ENCODE data around the gene PRUNE2.
"Not testable (repeated sequence)": the region's sequence is repeated elsewhere in the genome, so short reads cannot be mapped to it uniquely, and the experiment has no call there.

The PRUNE2 gene

DNA sequence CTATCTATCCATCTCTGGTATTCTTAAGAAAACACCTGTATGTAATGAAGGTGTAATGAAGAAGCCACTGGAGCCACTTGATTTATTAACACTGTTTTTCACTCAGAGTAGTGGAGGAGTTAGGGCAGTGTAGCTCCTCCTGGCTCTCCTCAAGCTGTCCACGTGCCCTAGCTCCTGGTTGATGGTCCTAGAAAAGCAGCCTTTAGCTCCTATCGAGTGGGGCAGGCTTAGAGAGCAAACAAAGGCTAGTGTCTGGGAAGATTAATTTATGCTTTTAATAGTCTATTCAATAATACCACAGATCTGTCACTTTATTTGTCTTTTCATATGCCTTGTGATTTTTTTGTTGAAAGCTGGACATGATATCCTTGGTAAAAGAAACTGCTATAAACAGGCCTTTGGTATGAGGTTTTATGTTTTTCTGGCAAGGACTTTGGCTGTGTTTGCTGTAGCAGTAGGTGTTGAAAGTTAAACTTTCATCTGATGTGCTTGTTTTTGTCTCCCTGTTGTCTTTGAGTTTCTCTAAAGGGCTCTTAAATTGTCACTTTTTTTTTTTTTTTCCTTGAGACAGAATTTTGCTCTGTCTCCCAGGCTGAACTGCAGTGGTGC lies 305.8 kb downstream of the PRUNE2 start:
- no peak for DNase-seq (ENCODE audit: low read depth)

- DNase-seq (ENCODE audit: low read depth), result no peak
Measured at GRCh38 chr9:76598981-76599380, 306.9 kb downstream of the PRUNE2 start.

GRCh38 chr9:76595645-76596044 lies 310.3 kb downstream of the PRUNE2 start:
- no peak for DNase-seq (ENCODE audit: low read depth)

DNA sequence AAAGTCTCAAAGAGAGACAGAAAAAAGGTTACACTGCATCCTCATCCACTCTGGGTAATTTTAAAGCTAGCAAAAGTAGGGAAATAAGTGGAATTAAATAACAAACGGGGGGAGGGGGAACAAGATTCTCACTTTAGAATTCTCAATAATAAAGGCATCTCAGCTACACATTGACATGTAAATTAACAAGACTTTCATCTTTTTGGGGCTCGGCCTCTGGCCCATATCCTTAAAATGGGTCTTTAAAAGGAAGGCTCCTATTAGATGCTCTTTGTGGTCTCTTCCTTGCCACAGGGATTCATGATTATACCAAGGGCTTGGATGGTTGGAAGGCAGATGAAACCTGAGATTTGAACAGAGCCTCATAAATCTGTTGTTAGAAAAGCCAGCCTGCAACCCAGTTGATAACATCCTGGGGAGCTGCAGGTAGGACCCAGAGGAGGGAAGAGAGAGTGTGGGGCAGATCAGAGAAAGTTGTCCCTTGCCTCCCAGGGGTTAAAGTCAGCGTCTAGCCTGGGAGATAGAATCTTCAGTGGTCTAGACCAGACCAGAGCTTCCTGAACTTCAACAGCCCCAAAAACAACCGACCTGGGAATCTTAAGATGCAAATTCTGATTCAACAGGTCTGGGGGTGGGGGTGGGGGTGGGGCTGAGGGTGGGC lies 311.0 kb downstream of the PRUNE2 start:
- no peak for DNase-seq (ENCODE audit: low read depth)

DNA sequence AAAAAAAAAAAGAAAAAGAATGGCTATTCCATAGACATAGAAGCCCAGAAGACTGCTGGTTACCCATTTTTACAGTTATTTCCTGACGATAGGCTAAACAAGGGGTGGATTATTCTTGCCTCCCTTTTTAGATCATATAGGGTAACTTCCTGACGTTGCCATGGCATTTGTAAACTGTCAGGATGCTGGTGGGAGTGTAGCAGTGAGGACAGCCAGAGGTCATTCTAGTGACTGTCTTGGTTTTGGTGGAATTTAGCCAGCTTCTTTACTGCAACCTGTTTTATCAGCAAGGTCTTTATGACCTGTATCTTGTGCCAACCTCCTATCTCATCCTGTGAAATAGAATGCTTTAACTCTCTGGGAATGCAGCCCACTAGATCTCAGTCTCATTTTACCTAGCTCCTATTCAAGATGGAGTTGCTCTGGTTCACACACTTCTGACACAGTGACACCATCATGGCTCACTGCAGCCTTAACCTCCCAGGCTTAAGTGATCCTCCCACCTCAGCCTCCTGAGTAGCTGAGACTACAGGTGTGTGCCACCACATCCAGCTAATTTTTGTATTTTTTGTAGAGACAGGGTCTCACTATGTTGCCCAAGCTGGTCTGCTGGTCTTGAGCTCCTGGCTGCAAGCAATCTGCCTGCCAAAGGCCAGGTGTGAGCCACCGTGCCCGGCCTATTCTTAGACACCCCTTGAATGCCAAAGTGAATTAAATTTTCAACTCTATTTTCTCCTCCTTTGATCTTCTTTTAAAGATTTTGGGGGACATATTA lies 311.8 kb downstream of the PRUNE2 start:
- DNase-seq (ENCODE audit: low read depth), result not testable (repeated sequence)

DNA sequence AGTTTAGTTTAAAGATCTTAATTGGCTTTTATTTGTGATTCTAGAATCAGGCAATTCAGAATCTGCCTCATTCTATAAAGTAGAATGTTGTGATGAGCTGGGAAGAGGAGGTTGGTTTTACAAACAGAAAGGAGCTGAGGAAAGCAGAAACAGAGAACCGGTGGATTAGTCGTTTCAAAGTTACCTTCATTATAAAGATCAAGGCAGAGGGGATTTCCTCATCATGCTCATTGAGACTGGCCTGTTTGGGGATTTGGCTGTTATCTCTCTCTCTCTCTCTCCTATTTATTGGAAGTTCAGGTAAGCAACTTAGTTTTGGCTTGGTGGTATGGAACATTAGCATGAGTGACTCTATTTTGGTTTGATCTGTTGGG lies 313.0 kb downstream of the PRUNE2 start:
- DNase-seq (ENCODE audit: low read depth), result no peak

DNA sequence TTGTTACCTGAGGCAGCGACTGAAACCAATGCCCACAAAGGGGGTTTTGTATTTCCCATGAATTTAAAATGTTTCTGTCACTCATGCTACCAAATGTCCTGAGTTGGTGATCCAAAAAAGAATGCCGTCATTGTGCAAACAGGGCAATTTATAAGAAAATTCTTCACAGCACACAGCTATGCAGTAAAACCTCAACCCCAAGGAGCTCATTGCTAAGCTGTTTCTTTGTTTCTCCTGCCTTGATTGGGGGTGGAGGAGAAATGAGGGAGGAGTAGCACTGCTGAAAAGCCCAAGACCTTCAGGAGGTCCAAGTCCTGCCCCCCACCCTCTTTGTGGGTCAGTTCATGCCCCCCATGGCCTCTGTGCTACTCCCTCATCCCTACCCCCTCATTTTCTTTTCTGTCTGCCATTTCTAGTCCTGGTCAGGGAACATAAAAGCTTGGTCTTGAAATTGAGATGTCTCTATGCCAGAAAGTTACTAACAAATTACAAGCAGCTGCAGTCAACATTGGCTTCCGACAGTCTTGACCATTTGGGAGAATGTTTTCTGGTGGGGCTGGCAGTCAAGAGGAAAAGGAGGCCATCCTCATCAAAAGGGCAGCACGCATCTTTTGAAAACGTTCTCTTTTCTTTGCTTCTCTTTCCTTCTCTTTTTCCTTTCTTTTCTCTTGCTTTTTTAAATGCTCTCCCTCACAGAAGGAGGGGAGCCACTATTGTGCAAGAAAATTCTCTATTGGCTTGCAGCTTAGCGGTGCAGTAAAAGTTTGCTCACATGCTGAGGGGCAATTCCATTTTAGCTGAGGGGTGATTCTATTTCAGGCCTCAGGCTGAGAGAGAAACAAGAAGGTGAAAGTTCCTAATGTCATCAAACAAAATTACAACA lies 313.6 kb downstream of the PRUNE2 start:
- DNase-seq (ENCODE audit: low read depth), result no peak

DNA sequence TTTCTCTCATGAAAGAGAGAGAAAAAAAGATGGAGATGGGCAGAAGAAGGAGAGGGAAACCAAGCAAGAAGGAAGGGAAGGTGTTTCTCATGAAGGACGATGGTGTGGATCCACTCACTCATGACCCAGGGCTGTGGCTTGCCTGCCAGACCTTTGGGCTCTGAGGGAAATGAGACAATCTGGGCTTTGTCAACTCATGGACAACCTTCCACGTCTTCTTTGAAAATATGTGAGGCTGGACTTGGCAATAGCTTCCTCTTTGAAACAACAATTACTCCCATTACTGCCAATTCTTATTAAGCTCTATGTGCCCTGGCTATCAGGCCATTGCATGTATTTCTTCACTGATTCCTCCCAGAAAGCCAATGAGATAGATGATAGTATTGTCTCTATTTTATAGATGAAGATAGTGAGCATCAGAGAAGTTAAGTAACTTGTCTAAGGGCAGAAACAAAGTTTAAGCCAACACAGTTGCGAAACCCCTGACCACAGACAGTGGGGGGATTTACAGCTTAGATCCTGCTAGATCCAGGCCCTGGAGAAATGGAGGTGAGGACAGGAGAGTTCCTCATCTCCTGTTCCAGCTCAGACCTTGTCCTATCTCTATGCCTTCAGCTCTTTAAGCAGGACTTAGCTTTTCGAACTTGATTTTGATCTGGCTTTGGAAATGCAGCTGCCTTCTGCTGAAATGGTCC lies 314.5 kb downstream of the PRUNE2 start:
- no peak for DNase-seq (ENCODE audit: low read depth)

DNA sequence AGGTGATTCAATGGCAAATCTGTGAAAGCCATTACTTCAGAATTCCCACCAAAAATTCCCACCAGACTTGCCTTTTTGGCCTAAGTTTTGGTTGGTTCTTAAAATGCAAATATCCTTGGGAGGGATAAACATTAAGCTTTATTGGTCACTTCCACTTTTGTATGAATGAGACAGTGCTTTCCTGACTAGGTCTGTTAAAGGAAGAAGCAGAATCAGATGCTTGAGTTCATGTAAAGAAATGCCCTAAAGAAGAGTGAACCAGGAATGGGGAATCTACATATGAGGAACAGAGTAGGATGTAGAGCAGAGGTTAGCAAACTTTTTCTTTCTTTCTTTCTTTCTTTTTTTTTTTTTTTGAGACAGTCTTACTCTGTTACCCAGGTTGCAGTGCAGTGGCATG lies 317.6 kb downstream of the PRUNE2 start:
- no peak for DNase-seq (ENCODE audit: low read depth)

GRCh38 chr9:76586390-76587314 lies 319.3 kb downstream of the PRUNE2 start:
- no peak for DNase-seq (ENCODE audit: low read depth)

- DNase-seq (ENCODE audit: low read depth), result no peak
Measured at GRCh38 chr9:76585487-76586389, 320.2 kb downstream of the PRUNE2 start.

- no peak for DNase-seq (ENCODE audit: low read depth)
Measured at GRCh38 chr9:76583256-76583655, 322.7 kb downstream of the PRUNE2 start.

- DNase-seq (ENCODE audit: low read depth), result no peak
Measured at GRCh38 chr9:76581731-76582130, 324.2 kb downstream of the PRUNE2 start.

GRCh38 chr9:76580820-76581219 lies 325.1 kb downstream of the PRUNE2 start:
- no peak for DNase-seq (ENCODE audit: low read depth)

DNA sequence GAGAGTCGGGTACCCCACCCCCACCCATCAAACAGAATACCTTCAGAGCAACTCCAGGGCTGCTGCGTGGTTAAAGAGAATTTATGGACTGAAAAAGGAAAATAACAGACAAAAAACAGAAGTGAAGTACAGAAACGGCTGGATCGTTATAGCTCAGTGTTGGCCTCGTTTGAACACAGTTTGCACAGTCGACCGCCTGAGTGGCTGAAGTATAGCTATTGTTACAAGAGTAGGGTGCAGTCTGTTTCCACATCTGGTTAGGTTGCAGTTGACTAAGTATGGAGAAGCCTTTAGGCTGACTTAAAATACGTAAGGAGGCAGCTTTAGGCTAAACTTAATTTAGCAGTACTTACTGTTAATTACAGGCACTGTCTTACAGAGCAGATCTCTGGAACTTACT lies 325.7 kb downstream of the PRUNE2 start:
- DNase-seq (ENCODE audit: low read depth), result no peak

- DNase-seq (ENCODE audit: low read depth), result peak; percentile 68
Measured at GRCh38 chr9:76576344-76576743, 329.6 kb downstream of the PRUNE2 start.

GRCh38 chr9:76575761-76576160 lies 330.2 kb downstream of the PRUNE2 start:
- no peak for DNase-seq (ENCODE audit: low read depth)

DNA sequence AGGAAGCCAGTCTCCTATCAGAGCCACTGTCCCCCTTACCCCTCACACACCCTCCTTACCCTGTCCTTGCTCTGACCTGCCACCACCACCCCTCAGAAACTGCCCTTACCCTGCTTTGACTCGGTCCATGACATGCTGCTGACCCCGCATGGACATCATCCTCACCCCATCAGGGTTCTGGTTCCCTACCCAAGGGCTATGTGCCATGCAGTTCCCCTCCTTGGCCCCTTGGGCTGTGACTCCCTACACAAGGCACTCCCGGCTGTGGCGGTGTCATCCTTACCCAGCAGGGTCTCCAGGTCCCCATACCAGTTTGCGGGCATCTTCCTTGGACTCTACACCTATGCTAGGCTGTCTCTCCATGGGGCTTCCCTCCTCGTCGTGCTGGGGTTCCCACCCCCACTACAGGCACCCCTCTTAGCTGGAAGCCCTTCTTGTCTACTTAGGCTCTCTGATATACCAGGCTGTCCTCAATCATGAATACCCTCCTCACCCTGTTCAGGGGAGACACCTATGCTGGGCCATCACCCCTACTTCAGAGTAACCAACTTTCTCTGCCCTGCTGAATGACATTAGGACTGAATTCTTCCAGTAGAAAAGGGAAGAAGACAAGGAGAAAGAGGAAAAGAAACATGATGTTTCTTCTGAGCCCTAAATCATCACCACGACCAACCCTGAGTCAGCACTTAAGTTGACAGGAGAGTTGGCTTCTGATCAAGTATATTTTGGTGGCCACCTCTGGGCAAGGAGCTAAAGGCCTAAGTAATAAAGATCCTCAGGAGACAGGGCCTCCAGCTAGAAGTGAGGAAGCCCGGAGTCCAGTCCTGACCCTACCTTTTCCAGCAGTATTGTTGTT lies 331.8 kb downstream of the PRUNE2 start:
- no peak for DNase-seq (ENCODE audit: low read depth)

DNA sequence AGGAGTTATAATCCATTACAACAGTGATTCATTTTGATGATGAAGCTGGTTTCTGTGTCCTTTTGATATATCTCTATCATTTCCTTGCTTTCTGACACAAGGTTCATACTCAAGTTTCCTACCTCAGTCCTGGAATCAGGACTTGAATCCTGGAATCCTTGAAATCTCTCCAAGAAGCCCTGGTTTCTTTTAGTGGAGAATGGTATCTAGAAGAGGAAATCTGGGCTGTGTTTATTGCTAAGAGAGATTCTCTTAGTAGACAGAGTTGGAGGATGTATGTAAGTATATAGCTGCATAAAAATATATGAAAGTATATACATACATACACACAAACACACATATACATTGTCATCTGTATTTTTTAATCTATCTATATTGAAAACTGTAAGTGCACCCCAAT lies 332.5 kb downstream of the PRUNE2 start:
- DNase-seq (ENCODE audit: low read depth), result no peak
